ENCODE results near the gene IFI6.
"Not testable (repeated sequence)": the region's sequence is repeated elsewhere in the genome, so short reads cannot be mapped to it uniquely, and the experiment has no call there.

- not testable (repeated sequence) for TF ChIP-seq CTCF (IDR thresholded peaks at IDR 0.05 in 8 of 11, conservative IDR thresholded peaks at IDR 0.05 in 3 of 11); POLR2AphosphoS5 (IDR thresholded peaks at IDR 0.05)
These were observed 8.3 kb upstream of the IFI6 start for GRCh38 chr1:27680225-27680791.

Measured in spleen (tissue), 7 donors.